GM12878 (cell line): ENCODE measurements around the gene PCP4L1. TPM values are rescaled to one million over a fixed set of nuclear protein-coding genes. Genes with fewer than 3 reads are reported as not detected.

Experiments
- CHD1 ChIP-seq: IDR thresholded peaks from 2 replicates; pipeline ENCODE4 v1.6.1; 2012; ENCODE audit warnings: low read depth, low read length, improper control_type of control experiment
- CREM ChIP-seq: IDR thresholded peaks from 2 replicates; pipeline ENCODE4 v1.6.1; 2014; ENCODE audit warnings: antibody characterized with exemption, low read depth
- GABPA ChIP-seq: IDR thresholded peaks from 2 replicates; pipeline ENCODE4 v1.6.1; 2014; ENCODE audit warnings: antibody characterized with exemption, low read depth, mild to moderate bottlenecking, inconsistent platforms
- IKZF2 ChIP-seq, 2 experiments: fragments of 450-650 bp; IDR thresholded peaks; 2 replicates each; pipeline ENCODE4 v1.6.1; 2017; ENCODE audit warnings: mild to moderate bottlenecking in 2 of 2, moderate library complexity in 2 of 2
- JUNB ChIP-seq: IDR thresholded peaks from 2 replicates; pipeline ENCODE4 v1.6.1; 2016; ENCODE audit warnings: antibody characterized with exemption, mild to moderate bottlenecking
- KAT2A ChIP-seq: conservative IDR thresholded peaks from 2 replicates; pipeline ENCODE4 v1.6.1; 2011; ENCODE audit warnings: low read depth, low read length; ENCODE audit not compliant: control insufficient read depth
- LARP7 ChIP-seq: fragments of 450-650 bp; IDR thresholded peaks from 2 replicates; pipeline ENCODE4 v1.6.1; 2017; ENCODE audit warnings: mild to moderate bottlenecking
- MEF2A ChIP-seq: IDR thresholded peaks from 2 replicates; pipeline ENCODE4 v1.6.1; 2011; ENCODE audit warnings: low read depth, mild to moderate bottlenecking, low read length, moderate library complexity; ENCODE audit not compliant: insufficient read depth
- MTA2 ChIP-seq: fragments of 450-650 bp; IDR thresholded peaks from 2 replicates; pipeline ENCODE4 v1.6.1; 2016; ENCODE audit warnings: low read depth, mild to moderate bottlenecking, moderate library complexity
- MXI1 ChIP-seq: fragments of 150-350 bp; IDR thresholded peaks from 2 replicates; pipeline ENCODE4 v1.6.1; 2011; ENCODE audit warnings: low read depth, mild to moderate bottlenecking, inconsistent platforms, low read length, improper control_type of control experiment
- NFXL1 ChIP-seq: fragments of 450-650 bp; IDR thresholded peaks from 2 replicates; pipeline ENCODE4 v1.6.1; 2017; ENCODE audit warnings: antibody characterized with exemption, mild to moderate bottlenecking, borderline replicate concordance
- NR2C1 ChIP-seq: fragments of 450-650 bp; IDR thresholded peaks from 2 replicates; pipeline ENCODE4 v1.6.1; 2017; ENCODE audit warnings: antibody characterized with exemption, mild to moderate bottlenecking, moderate library complexity
- PAX5 ChIP-seq: IDR thresholded peaks from 2 replicates; pipeline ENCODE4 v1.6.1; 2011; ENCODE audit warnings: low read depth, low read length, borderline replicate concordance
- PML ChIP-seq: IDR thresholded peaks from 2 replicates; pipeline ENCODE4 v1.6.1; 2012; ENCODE audit warnings: low read length, inconsistent platforms
- RAD21 ChIP-seq: IDR thresholded peaks from 2 replicates; pipeline ENCODE4 v1.6.1; 2011; ENCODE audit warnings: mild to moderate bottlenecking, low read depth, low read length, moderate library complexity; ENCODE audit not compliant: insufficient read depth
- RB1 ChIP-seq: fragments of 450-650 bp; formaldehyde crosslinking; IDR thresholded peaks from 2 replicates; pipeline ENCODE4 v1.6.1; 2017; ENCODE audit warnings: mild to moderate bottlenecking, borderline replicate concordance
- RBBP5 ChIP-seq: fragments of 200-600 bp; sonication (generic); conservative IDR thresholded peaks from 2 replicates; pipeline ENCODE4 v1.6.1; 2016
- SIN3A ChIP-seq: IDR thresholded peaks from 2 replicates; pipeline ENCODE4 v1.6.1; 2012; ENCODE audit warnings: low read depth, low read length, improper control_type of control experiment
- SP1 ChIP-seq: IDR thresholded peaks from one replicate; pipeline ENCODE4 v1.6.1; 2011; ENCODE audit warnings: low read depth, low read length
- STAT1 ChIP-seq: fragments of 450-650 bp; conservative IDR thresholded peaks from 2 replicates; pipeline ENCODE4 v1.6.1; 2014; ENCODE audit warnings: antibody characterized with exemption, mild to moderate bottlenecking
- SUPT20H ChIP-seq: IDR thresholded peaks from 2 replicates; pipeline ENCODE4 v1.6.1; 2011; ENCODE audit warnings: low read depth, mild to moderate bottlenecking, low read length, moderate library complexity, borderline replicate concordance; ENCODE audit not compliant: control insufficient read depth
- TBL1XR1 ChIP-seq: IDR thresholded peaks from 2 replicates; pipeline ENCODE4 v1.6.1; 2012; ENCODE audit warnings: low read depth, low read length, improper control_type of control experiment
- ZNF274 ChIP-seq: IDR thresholded peaks from one replicate; pipeline ENCODE4 v1.8.0; 2011; ENCODE audit not compliant: insufficient read length, insufficient read depth
- ZNF384 ChIP-seq: IDR thresholded peaks from 2 replicates; pipeline ENCODE4 v1.6.1; 2012; ENCODE audit warnings: low read depth, mild to moderate bottlenecking, low read length, improper control_type of control experiment, borderline replicate concordance
- polyA plus RNA-seq, 11 experiments: library from polyadenylated mRNA; depleted of rRNA in 4 of 11; unstranded in 6 of 11; stranded (reverse) in 5 of 11; fragments of >200 nt; fragmentation: Nextera tagmentation in 4 of 11; fragmentation: Illumina TruSeq in 1 of 11; extraction: Ambion mirVana in 4 of 11; extraction: Trizol in 1 of 11; gene quantifications; 1 replicate in 1 of 11; 2 replicates in 10 of 11; pipeline versions ENCODE4 v1.2.1 to v1.2.3, GENCODE V29; 2011 to 2016; ENCODE audit warnings: inconsistent platforms in 2 of 11, missing spikeins in 2 of 11, low read depth in 1 of 11
- total RNA-seq, 4 experiments: library from RNA; depleted of rRNA in 3 of 4; stranded (reverse); fragments of >200 nt in 3 of 4; fragmentation: Illumina TruSeq in 1 of 4; extraction: Trizol in 1 of 4; gene quantifications; 2 replicates each; pipeline versions ENCODE4 v1.2.1 to v1.2.3, GENCODE V29; 2013 to 2021
- TF ChIP-seq, protein P1 (sequence below): IDR thresholded peaks from 2 replicates; pipeline ENCODE4 v1.6.1; 2011; ENCODE audit warnings: low read depth, mild to moderate bottlenecking, low read length, moderate library complexity, borderline replicate concordance; ENCODE audit errors: extremely low read depth
- TF ChIP-seq, protein P2 (sequence below): IDR thresholded peaks from 2 replicates; pipeline ENCODE4 v1.6.1; 2011; ENCODE audit warnings: borderline replicate concordance, low read depth, mild to moderate bottlenecking, moderate library complexity, mixed read lengths, low read length; ENCODE audit not compliant: insufficient read depth; ENCODE audit errors: extremely low read length
- TF ChIP-seq, protein P3 (sequence below): fragments of 450-650 bp; IDR thresholded peaks from 2 replicates; pipeline ENCODE4 v1.6.1; 2017; ENCODE audit warnings: mild to moderate bottlenecking, moderate library complexity

The PCP4L1 gene
- total and polyA plus RNA-seq, 10 of the 15 experiments (the other 5 are each of a cell fraction or from before 2014, with no cell fraction given), result 1.0 to 5.2 (median 2.8) TPM

DNA sequence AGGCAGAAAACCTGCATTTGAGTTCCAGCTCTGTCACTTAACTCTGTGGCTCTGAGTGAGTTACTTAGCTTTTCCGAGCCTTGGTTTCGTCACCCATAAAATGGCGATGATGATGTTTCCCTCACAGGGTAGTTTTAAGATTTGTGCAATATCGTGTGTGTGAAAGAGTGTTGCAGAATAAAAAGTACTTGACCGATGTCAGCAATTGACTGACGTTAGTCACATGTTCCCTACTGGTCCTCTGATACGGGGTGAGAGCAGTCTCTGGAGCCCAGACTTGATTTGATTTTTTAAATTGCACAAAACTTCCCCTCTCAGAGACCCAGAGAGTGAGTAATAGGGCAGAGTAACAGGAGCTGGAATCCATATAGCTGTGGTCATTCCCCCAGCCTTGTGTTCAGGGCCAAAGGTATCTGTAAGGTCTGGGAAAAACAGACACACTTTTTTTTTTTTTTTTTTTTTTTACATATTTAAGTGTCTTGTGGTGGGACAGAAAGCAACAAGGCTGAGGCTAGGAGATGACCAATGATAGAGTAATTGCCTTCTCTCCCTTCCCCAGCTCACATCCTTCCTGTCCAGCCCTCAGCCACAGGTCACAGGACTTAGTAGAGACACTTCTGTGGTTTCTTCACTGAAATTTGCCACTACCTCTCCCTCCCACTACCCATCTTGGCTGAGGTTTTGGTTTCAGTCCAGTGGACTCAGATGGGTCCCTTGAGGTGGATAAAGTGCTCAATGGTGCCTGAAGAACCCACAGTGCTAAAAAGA, 41.4 kb upstream of the PCP4L1 start (continued):
- TF ChIP-seq RAD21 (no peak), STAT1 (no peak), MEF2A (no peak), PML (no peak), SP1 (peak; percentile 29), LARP7 (no peak), PAX5 (peak; percentile 90), IKZF2 (IDR thresholded peaks at IDR 0.05) (peak; percentile 86 to 91), ZNF384 (peak; percentile 85), SUPT20H (no peak), MTA2 (peak; percentile 85), ZNF274 (no peak), MXI1 (0 out of 2 replicates have a peak, but pooled peaks have one; percentile 22), KAT2A (no peak), SIN3A (no peak), RB1 (no peak), GABPA (no peak; the same call in 1 of the 2 replicates), NFXL1 (no peak), RBBP5 (no peak), CREM (0 out of 2 replicates have a peak, but pooled peaks have one; percentile 3), JUNB (no peak), NR2C1 (no peak), CHD1 (no peak), TBL1XR1 (no peak)
- TF ChIP-seq, protein P1, sequence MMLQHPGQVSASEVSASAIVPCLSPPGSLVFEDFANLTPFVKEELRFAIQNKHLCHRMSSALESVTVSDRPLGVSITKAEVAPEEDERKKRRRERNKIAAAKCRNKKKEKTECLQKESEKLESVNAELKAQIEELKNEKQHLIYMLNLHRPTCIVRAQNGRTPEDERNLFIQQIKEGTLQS, result no peak
- TF ChIP-seq, protein P2, sequence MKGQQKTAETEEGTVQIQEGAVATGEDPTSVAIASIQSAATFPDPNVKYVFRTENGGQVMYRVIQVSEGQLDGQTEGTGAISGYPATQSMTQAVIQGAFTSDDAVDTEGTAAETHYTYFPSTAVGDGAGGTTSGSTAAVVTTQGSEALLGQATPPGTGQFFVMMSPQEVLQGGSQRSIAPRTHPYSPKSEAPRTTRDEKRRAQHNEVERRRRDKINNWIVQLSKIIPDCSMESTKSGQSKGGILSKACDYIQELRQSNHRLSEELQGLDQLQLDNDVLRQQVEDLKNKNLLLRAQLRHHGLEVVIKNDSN, result no peak
- TF ChIP-seq, protein P3, sequence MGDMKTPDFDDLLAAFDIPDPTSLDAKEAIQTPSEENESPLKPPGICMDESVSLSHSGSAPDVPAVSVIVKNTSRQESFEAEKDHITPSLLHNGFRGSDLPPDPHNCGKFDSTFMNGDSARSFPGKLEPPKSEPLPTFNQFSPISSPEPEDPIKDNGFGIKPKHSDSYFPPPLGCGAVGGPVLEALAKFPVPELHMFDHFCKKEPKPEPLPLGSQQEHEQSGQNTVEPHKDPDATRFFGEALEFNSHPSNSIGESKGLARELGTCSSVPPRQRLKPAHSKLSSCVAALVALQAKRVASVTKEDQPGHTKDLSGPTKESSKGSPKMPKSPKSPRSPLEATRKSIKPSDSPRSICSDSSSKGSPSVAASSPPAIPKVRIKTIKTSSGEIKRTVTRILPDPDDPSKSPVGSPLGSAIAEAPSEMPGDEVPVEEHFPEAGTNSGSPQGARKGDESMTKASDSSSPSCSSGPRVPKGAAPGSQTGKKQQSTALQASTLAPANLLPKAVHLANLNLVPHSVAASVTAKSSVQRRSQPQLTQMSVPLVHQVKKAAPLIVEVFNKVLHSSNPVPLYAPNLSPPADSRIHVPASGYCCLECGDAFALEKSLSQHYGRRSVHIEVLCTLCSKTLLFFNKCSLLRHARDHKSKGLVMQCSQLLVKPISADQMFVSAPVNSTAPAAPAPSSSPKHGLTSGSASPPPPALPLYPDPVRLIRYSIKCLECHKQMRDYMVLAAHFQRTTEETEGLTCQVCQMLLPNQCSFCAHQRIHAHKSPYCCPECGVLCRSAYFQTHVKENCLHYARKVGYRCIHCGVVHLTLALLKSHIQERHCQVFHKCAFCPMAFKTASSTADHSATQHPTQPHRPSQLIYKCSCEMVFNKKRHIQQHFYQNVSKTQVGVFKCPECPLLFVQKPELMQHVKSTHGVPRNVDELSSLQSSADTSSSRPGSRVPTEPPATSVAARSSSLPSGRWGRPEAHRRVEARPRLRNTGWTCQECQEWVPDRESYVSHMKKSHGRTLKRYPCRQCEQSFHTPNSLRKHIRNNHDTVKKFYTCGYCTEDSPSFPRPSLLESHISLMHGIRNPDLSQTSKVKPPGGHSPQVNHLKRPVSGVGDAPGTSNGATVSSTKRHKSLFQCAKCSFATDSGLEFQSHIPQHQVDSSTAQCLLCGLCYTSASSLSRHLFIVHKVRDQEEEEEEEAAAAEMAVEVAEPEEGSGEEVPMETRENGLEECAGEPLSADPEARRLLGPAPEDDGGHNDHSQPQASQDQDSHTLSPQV, result no peak
